NCI-H2029 (cell line): Measurements from ENCODE around the gene SLC35A5.
"Not testable (repeated sequence)": the region's sequence is repeated elsewhere in the genome, so short reads cannot be mapped to it uniquely, and the experiment has no call there.

Experiments used
- DNase-seq: peaks from one replicate; lab custom pipeline; 2025; lab: John Stamatoyannopoulos, UW

Gene SLC35A5, protein sequence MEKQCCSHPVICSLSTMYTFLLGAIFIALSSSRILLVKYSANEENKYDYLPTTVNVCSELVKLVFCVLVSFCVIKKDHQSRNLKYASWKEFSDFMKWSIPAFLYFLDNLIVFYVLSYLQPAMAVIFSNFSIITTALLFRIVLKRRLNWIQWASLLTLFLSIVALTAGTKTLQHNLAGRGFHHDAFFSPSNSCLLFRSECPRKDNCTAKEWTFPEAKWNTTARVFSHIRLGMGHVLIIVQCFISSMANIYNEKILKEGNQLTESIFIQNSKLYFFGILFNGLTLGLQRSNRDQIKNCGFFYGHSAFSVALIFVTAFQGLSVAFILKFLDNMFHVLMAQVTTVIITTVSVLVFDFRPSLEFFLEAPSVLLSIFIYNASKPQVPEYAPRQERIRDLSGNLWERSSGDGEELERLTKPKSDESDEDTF

DNA sequence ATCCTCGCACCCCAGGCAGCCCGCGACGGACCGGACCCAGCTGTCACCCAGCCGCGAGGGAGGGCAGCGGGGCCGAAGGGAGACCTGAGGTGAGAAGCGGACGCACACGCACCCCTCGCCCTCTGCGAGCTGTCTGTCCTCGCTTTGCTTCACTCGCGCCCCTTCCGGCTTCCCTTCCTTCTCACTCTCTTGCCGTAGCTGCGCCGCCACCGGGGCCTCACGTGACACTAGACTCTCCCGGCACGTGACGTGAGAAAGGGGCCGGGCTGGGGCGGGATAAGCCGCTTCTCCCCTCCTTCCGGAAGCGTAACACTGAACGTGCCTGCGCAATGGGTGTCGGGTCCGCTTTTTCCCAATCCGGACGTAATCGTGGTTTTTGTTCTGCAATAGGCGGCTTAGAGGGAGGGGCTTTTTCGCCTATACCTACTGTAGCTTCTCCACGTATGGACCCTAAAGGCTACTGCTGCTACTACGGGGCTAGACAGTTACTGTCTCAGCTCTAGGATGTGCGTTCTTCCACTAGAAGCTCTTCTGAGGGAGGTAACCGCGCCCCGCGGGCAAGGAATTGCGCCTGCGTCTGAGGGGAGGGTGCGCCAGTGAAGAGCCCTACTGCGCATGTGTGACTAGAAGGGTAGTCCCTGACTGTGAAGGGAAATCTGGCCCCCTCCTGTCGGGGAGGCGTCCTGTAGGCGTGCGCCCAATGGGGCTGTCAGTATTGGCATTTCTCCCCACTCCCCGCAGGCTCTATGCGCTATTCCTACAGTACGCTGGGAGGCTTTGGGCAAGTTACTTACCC is at the start of gene SLC35A5, which contains the start of gene ATG3:
TSS of gene SLC35A5 (plus strand) at position 312 of the 796 bp plus-strand sequence. CDS start 1,359 bp downstream, outside the sequence.
TSS of gene ATG3 (minus strand) at position 229 of the 796 bp plus-strand sequence. CDS start 434 bp downstream, outside the sequence.
- peak; percentile 97 for DNase-seq

DNA sequence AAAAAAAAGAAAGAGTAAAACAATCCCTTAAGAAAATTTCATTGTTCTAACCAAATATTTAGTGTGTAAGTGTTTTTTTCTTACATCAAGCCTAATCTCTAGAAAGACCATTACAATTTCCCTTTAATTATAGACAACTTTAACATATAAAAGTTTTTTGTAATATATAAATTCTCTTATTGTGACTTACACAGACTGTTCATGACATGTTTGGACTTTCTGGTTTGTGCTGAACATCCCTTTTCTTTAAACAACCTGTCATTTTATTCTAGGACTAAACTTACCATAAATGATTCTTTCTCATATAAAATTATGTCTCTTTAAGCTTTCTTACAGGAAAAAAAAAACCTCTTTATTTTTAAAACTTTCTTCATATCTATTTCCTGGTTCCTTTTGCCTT is 49.5 kb upstream of the SLC35A5 start:
- no peak for DNase-seq

DNA sequence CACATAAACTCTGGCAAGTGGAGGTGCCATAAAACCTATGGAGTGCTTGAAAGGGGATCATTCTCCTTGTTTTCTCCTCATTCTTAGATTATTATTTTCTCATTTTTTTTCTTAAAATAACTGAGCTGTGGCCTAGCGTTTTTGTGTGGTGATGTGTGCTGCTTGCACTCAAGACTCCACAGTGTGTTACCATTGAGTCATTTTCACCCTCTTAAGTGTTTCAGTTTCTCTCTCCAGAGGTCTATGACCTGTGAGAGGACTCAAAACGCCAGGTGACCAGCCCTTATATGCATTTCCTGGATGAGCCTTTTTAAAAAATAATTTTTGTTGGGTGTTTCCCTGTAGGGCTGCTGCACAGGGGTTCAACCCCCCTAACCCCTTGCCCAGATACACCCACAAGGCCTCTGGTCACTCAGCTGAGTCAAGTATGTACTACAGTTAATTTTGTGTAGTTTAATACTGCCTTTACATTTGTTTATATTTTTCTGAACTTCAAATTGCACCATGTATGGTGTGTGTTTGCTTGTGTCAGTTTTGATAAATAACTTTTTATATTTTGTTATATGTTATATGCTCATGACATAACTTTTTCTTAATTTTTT is 47.2 kb upstream of the SLC35A5 start:
- no peak for DNase-seq

GRCh38 chr3:112518970-112519369 is 42.9 kb upstream of the SLC35A5 start:
- not testable (repeated sequence) for DNase-seq

DNA sequence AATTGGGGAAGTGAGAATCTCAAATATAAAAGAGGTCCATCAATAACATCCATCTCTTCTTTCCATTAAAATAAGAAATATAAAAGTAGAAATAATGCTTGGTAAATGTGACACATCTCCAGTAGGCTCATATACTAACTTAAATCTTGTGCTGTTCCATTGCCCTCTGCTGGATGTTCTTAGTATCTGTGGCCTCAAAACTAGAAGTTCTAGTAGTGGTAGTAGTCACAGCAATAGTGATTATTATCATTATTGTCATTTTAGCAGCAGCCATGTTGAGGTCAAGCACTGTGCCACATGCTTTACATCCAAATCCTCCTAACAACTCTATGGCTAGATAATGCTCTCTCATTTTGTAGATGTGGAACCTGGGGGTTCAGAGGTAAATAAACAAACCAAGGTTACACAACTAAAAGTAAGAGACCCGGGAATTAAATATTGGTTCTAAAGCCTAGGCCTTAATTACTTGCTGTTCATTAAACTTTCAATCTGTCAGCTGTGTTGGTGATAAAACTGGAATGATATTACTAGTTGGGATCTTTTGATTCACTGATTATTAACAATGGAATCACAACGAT is 42.3 kb upstream of the SLC35A5 start:
- peak; percentile 24 for DNase-seq

- DNase-seq = not testable (repeated sequence)
These were observed 37.7 kb upstream of the SLC35A5 start for GRCh38 chr3:112524127-112524526.

GRCh38 chr3:112530573-112530972 is 31.3 kb upstream of the SLC35A5 start:
- no peak for DNase-seq

- no peak for DNase-seq
These were observed 30.5 kb upstream of the SLC35A5 start for GRCh38 chr3:112531358-112531781.

DNA sequence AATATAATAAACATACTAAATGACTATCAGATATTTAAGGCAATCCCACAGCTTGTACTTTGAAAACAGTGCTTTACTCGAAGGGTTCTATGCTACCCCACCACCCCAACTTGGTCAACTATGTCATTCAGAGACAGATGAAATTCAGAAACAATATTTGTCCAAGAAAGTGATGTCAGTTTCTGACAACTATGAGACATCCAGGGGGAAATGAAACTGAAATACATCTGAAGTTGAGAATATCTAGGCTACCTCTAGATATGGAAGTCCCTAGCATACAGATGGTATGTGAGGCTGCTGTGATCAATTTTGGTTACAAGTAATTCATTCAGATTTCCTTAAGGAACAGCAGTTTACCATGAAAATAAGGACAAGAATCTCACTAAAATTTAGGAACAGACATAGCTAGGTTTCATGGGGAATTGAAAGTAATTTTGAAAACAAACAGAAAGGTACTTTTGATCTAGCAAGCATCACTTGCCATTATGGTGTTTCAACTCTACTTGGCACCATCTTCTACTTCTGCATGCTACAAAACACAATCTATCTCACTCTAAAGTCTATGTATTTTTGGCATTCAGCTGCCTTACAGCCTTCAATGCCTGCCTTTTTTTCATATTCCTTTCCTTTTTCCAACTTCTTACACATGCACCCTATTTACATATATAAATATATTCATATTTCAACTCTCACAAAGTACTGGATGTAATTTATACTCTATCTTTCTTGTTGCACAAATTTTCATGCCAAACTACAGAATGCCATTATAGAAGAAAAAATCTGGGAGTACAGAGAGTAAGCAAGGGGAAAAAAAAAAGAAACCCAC is 21.8 kb upstream of the SLC35A5 start:
- no peak for DNase-seq

GRCh38 chr3:112546216-112546759 is 15.6 kb upstream of the SLC35A5 start:
- no peak for DNase-seq

DNA sequence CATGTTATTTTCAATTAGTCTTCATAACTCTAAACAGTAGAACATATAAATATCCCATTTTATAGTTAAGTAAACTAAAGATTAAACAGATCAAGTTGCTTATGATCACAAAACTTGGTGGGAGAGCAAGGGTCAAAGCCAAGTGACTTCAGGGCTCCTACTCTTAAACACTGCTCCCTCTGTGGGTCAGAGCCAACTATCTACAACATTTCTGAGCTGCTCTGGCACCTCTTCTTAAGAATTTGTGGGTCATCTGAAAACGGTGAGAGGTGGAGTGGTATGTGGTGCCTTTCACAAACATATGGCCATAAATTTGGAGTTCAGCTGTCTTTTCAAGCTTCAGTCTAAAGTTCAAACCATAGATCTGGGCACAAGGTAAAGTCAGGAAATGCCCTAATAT is 11.0 kb upstream of the SLC35A5 start:
- no peak for DNase-seq

- no peak for DNase-seq
These were observed 6.2 kb upstream of the SLC35A5 start for GRCh38 chr3:112555535-112556170.

DNA sequence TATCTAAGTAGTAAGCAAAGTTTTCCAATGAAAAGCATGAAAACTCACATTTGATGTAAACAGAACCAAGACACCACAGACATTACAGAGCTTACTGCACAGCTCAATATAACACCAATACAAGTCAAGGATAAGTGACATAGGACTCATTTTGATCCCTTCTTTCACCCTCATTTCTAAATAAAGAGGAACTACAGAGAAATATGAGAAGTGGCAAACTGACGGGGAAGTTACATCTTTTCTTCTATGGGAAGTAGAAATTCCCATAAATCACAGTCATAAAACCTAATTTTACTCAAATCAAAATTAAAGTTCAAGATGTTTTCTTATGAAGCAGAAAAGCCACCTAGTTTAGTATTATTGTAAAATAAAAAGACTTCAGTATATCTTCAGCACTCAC is 3.9 kb upstream of the SLC35A5 start:
- DNase-seq = no peak

DNA sequence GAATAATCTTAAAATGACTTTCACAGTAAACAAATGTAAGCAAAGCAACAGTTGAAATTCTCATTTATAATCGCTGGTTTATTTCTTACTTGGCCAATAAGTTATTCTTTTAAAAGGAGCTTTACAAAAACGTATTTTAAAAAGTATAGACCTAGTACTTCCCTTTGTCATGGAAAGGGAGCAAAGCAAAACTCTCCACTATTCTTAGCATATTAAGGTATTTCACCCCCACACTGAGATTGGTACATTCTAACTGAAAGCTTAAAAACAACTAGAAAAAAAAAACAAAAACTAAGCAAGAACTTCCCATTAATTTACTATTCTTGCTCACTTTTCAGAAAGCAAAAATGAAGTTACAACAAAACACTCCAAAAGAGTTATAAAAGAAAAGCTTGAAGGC is 1.5 kb upstream of the SLC35A5 start:
- no peak for DNase-seq

DNA sequence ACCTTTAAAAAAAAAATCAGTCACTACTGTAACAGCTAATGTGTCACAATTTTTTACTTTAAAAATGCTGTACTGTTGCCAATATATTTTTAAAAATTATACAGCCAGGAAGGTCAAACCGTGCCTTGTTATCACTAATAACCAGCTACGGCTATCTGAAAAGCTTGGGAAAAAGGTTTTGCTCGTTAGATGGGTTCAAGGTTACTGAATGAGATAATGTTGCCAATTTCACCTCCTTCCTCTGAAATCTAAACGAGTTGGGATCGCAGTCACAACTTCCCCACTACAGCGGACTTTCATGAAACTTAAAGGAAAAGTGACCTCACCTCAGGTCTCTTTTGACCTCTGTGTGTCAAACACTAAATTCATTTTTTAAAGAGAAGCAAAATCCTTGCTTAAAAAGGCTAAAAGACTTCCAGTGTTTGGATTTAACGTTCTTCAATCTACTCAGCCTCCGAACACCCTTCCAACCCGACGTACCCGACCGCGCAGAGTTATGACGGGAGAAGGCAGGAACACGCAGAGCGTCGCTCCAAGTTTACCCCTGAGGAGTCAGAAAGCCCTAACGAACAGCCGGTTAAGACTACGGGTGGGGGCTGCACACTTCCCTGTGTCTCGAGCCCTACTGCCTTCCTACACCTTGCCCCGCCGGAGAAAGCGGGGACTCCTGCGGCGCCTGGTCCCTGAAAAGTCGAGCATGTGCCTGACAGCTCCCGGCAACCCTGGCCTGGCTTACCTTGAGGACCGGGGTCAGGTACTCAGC is 943 bp upstream of the SLC35A5 start:
- peak; percentile 64 for DNase-seq

DNA sequence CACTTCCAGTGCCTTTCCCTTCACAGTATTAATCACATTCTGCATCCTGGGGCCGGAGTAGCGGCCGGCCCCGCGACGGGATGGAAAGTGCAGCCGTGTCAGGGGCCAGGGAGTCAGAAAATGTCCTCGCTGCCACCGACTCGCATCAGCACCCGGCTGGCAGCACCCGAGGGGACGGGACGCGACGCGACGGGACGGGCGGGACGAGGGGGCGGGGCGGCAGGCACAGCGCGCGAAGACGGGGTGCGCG is 436 bp upstream of the SLC35A5 start:
- DNase-seq = no peak

DNA sequence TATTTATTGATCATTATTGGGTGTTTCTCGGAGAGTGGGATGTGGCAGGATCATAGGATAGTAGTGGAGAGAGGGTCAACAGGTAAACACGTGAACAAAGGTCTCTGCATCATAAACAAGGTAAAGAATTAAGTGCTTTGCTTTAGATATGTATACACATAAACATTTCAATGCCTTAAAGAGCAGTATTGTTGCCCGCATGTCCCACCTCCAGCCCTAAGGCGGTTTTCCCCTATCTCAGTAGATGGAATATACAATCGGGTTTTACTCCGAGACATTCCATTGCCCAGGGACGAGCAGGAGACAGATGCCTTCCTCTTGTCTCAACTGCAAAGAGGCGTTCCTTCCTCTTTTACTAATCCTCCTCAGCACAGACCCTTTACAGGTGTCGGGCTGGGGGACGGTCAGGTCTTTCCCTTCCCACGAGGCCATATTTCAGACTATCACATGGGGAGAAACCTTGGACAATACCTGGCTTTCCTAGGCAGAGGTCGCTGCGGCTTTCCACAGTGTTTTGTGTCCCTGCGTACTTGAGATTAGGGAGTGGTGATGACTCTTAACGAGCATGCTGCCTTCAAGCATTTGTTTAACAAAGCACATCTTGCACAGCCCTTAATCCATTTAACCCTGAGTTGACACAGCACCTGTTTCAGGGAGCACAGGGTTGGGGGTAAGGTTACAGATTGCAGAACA is 2.5 kb downstream of the SLC35A5 start:
- DNase-seq = not testable (repeated sequence)

GRCh38 chr3:112564940-112565305 is 3.1 kb downstream of the SLC35A5 start:
- DNase-seq = no peak

- DNase-seq = no peak
These were observed 6.8 kb downstream of the SLC35A5 start for GRCh38 chr3:112568642-112569041.
